HG02884 (cell line): ENCODE data around the gene RAD52.

Experiments used
- ATAC-seq: cut with Tn5 transposase; IDR thresholded peaks from one replicate; pipeline ENCODE4 v1.9.1; 2021; ENCODE audit warnings: mild to moderate bottlenecking, moderate library complexity; ENCODE audit not compliant: unreplicated experiment

RAD52 gene

GRCh38 chr12:916240-916639 is 33.3 kb downstream of the RAD52 start:
- no peak for ATAC-seq

- ATAC-seq, result no peak
Measured at GRCh38 chr12:915090-915489, 34.4 kb downstream of the RAD52 start.

DNA sequence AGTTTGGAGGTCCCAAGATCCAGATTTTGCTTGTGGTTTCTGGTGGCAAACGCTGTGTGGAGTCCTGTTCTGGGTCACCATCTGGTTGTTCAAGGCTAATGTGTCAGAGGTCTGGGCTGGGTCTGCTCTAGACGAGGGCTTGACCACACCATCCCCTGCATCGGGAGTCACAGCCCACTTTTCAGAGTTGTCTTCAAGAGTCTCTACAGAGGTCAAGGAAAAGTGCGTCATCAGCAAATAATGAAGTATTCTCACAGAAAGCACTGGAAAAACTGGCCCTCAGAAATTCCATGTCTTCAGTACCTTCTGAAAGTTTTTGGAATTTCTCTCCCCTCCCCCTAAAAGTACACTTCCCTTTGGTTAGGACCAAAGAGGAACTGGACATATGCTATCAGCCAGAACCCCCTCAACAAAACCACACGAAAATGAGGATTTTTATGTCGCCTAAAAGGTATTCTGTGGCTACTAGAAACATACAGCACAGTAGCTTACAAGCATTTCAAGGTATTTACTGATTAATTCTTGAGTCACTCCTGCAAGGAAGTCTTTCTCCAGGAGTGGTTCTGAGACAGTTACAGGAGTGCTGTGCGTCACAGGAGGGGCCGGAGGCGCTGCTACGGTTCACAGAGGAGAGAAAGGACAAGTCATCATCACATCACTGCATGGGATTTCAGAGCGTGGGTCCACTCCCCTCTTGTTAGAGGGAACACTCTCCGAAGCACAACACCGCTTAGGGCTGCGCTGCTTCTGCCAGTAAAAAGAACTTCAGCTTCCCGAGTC is 35.4 kb downstream of the RAD52 start:
- ATAC-seq, result no peak

GRCh38 chr12:912466-913235 is 36.8 kb downstream of the RAD52 start:
- no peak for ATAC-seq

GRCh38 chr12:911191-911826 is 38.2 kb downstream of the RAD52 start:
- ATAC-seq, result no peak

GRCh38 chr12:910416-910815 is 39.1 kb downstream of the RAD52 start:
- no peak for ATAC-seq

DNA sequence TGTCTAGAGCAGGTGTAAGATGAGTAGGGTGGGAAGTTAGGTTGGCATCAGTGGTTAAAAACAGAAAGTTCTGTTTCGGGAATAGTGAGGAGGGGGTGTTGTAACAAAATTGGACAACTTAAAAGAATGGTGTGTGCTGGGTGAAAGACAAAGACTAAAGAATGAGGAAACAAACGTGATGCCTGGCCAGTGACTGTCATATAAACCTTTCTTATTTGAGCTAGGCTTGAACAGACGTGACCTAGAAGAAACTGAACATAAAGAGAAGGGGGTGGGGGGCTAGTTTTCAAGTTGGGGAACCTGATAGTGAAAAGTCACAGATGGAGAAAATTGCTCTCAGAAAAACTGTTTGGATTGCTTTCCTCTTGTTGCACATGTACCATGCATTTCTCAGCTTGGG is 39.6 kb downstream of the RAD52 start:
- ATAC-seq, result no peak

GRCh38 chr12:907413-908185 is 41.9 kb downstream of the RAD52 start:
- no peak for ATAC-seq

DNA sequence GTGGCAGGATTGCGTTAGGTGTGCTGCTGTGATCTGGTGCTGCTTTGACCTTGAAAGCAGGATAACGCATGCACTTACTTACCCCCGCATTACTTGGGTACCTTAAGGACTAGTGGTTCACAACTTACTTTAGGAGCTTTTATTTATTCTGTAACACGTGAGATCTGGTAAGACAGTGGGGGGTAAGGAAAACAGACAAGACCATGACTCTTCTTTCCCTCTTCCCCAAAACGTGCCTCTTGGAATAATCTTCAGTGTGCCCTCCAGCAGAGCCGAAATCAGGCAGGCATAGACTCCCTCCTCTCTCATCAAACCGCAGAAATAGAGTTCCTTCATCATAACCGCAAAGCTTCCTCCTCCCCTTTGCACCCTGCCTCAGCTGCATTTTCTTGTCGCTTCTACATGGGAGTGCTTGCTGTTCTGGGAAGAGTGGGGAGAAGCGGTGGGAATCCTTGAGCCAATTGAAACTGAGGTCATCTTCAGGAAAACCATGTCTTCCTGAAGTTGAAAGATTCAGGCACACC is 43.4 kb downstream of the RAD52 start:
- no peak for ATAC-seq

DNA sequence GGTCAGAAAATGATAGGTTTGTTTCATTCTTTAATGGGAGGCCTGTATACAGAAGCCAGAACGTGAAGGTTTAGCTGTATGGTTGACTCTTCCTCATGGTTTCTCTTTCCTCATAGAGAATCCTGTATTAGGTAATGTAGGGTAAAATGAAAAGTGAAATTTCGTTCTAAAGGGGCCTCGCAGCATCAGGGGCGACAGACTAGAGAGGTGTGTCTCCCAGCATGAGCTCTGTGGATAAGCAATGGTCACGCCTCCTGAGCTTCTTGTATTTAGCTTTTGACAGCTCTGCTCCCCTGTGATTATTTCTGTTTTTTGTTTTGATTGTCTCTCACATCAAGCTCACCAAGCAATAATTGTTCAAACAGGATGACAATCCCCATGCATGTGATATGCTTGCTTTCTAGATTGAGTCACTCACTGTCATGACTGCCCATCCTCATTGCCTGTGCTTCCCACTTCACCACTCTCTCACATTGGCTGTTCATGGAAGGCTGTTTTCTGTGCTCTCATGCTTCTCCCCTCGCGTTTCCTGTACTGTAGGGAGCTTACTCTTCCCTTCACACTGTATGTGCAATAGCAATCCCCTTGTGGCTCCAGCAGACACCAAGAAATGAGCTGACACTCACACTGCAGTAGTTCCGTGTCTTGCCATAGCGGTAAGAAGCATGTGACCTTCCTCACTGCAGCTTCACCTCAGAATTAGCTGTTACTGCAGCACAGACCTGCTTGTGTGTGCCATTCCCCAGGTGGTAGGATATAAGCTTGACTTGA is 44.0 kb downstream of the RAD52 start:
- ATAC-seq, result no peak

GRCh38 chr12:904010-904414 is 45.5 kb downstream of the RAD52 start:
- no peak for ATAC-seq

DNA sequence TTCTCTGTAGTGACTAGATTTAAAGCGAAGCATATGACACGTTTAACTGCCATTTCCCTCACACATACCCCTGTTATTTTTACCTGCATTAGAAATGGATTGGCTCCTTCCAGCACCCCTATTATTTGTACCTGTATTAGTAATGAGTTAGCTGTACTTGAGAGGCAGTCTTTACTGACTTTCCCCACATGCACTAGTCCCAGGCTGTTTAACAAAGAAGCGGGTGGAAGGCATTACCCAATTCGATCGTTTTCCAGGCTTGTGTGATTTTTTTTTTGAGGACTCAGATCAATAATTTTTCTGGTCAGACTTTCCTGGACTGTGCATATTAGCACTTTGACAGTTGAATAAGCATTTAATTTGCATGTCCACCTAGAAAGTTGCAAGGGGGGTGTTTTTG is 46.4 kb downstream of the RAD52 start:
- no peak for ATAC-seq

GRCh38 chr12:902581-902980 is 46.9 kb downstream of the RAD52 start:
- ATAC-seq, result no peak

GRCh38 chr12:897386-897785 is 52.1 kb downstream of the RAD52 start:
- no peak for ATAC-seq

DNA sequence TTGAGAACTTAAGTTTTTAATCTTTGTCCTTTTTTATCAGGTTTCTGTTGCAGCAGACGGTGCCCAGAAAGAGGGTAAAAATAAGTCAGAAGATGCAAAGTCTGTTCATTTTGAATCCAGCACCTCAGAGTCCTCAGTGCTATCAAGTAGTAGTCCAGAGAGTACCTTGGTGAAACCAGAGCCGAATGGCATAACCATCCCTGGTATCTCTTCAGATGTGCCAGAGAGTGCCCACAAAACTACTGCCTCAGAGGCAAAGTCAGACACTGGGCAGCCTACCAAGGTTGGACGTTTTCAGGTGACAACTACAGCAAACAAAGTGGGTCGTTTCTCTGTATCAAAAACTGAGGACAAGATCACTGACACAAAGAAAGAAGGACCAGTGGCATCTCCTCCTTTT is 53.5 kb downstream of the RAD52 start:
- no peak for ATAC-seq

DNA sequence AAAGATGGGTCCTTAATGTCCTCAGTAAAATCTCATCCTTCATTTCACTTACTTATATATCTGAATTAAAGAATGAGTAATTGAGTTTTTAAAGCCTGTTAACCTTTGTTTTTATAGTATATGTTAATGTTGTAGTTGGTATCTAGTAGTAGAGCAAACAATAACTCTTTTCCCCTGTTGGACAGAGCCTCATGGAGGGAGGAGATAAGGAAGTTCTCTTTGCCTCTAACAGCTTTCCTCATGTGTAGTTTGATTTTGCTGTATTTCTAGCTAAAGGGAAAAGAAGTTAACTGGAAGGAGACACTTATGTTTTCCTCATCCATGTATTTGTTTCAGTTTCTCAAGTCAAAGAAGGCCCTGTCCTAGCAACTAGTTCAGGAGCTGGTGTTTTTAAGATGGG is 55.3 kb downstream of the RAD52 start:
- ATAC-seq, result no peak

DNA sequence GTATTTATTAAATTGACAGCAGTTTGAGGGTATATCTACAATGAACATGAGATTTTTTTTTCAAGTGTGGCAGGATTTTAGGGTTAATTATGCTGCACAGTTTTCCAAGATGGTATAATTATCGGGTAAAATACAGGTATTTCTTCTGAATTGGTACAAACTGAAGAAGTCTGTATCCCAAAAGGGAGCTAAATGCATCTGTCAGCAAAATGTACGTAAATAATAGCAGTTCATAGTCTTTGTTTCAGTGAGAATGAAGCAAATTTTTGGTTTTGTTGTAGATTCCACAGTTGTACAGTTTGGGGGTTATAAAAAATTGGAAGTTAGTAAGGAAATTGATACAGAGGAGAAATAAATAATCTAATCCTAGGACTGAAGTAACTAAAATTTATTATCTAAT is 63.3 kb downstream of the RAD52 start:
- ATAC-seq, result no peak

DNA sequence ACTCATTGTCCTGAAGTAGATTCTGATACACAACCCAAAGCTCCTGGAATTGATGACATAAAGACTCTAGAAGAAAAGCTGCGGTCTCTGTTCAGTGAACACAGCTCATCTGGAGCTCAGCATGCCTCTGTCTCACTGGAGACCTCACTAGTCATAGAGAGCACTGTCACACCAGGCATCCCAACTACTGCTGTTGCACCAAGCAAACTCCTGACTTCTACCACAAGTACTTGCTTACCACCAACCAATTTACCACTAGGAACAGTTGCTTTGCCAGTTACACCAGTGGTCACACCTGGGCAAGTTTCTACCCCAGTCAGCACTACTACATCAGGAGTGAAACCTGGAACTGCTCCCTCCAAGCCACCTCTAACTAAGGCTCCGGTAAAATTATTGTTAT is 63.8 kb downstream of the RAD52 start:
- no peak for ATAC-seq

DNA sequence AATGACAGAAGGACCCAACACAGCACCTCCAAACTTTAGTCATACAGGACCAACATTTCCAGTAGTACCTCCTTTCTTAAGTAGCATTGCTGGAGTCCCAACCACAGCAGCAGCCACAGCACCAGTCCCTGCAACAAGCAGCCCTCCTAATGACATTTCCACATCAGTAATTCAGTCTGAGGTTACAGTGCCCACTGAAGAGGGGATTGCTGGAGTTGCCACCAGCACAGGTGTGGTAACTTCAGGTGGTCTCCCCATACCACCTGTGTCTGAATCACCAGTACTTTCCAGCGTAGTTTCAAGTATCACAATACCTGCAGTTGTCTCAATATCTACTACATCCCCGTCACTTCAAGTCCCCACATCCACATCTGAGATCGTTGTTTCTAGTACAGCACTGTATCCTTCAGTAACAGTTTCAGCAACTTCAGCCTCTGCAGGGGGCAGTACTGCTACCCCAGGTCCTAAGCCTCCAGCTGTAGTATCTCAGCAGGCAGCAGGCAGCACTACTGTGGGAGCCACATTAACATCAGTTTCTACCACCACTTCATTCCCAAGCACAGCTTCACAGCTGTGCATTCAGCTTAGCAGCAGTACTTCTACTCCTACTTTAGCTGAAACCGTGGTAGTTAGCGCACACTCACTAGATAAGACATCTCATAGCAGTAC is 64.6 kb downstream of the RAD52 start:
- no peak for ATAC-seq

DNA sequence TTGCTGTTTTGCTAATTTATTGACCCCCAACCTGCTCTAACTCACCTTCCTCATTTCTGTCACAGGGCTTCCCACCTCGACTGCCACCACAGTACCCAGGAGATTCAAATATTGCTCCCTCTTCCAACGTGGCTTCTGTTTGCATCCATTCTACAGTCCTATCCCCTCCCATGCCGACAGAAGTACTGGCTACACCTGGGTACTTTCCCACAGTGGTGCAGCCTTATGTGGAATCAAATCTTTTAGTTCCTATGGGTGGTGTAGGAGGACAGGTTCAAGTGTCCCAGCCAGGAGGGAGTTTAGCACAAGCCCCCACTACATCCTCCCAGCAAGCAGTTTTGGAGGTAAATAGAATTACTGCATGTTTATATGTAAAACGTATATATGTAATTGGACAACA is 68.8 kb downstream of the RAD52 start:
- ATAC-seq, result no peak
